Caco-2 (cell line): ENCODE data around the gene KLF7. TPM values are rescaled to one million over a fixed set of nuclear protein-coding genes. Genes with fewer than 3 reads are reported as not detected.

Experiments used
- BruUV-seq: library from RNA; stranded (reverse); fragments of 400-500 nt; replicated peaks from 2 replicates; lab custom pipeline; 2021; lab: Mats Ljungman, UMichigan
- CTCF ChIA-PET: fragments of 300-600 bp; sonication (Branson Sonifier 250); formaldehyde crosslinking; loops from one replicate; lab custom pipeline; 2022; ENCODE audit warnings: antibody characterized with exemption; lab: Charles Lee
- POLR2A ChIA-PET: fragments of 300-600 bp; sonication (Branson Sonifier 250); formaldehyde crosslinking; loops from one replicate; lab custom pipeline; 2022; ENCODE audit warnings: antibody characterized with exemption; lab: Charles Lee
- DNase-seq, 2 experiments: peaks; one replicate each; pipeline versions ENCODE4 v3.0.0 to v3.0.0-alpha.2; 2020 to 2022
- H3K27me3 ChIP-seq: replicated peaks from 2 replicates; pipeline ENCODE4 v1.6.0; 2011; ENCODE audit warnings: low read length; ENCODE audit not compliant: control insufficient read depth, insufficient read depth
- H3K36me3 ChIP-seq: 2 replicates; pipeline ENCODE4 v1.5.1; 2011; ENCODE audit warnings: low read length; ENCODE audit not compliant: control insufficient read depth, insufficient read depth
- H3K4me1 ChIP-seq: fragments of 250-450 bp; sonication (Bioruptor Pico); 2 replicates; pipeline ENCODE4 v1.5.1; 2020; ENCODE audit warnings: mild to moderate bottlenecking
- H3K4me3 ChIP-seq: 2 replicates; pipeline ENCODE4 v1.5.1; 2011; ENCODE audit warnings: low read depth, mild to moderate bottlenecking, control low read depth, low read length
- H3K9me3 ChIP-seq: fragments of 250-450 bp; sonication (Bioruptor Pico); 2 replicates; pipeline ENCODE4 v1.5.1; 2020; ENCODE audit warnings: mild to moderate bottlenecking, moderate library complexity
- H3K27ac Mint-ChIP-seq: one replicate; pipeline ENCODE4 v1.8.0; 2022; ENCODE audit warnings: mixed read lengths; ENCODE audit not compliant: unreplicated experiment
- H3K27me3 Mint-ChIP-seq: one replicate; pipeline ENCODE4 v1.8.0; 2022; ENCODE audit warnings: mixed read lengths; ENCODE audit not compliant: insufficient read depth, unreplicated experiment
- H3K36me3 Mint-ChIP-seq: one replicate; pipeline ENCODE4 v1.8.0; 2022; ENCODE audit warnings: mild to moderate bottlenecking, mixed read lengths; ENCODE audit not compliant: insufficient read depth, unreplicated experiment
- H3K4me1 Mint-ChIP-seq: one replicate; pipeline ENCODE4 v1.8.0; 2022; ENCODE audit warnings: low read depth, mixed read lengths; ENCODE audit not compliant: unreplicated experiment
- H3K4me3 Mint-ChIP-seq: one replicate; pipeline ENCODE4 v1.8.0; 2022; ENCODE audit warnings: mild to moderate bottlenecking, moderate library complexity, mixed read lengths; ENCODE audit not compliant: unreplicated experiment
- H3K9me3 Mint-ChIP-seq: one replicate; pipeline ENCODE4 v1.8.0; 2022; ENCODE audit warnings: mixed read lengths; ENCODE audit not compliant: unreplicated experiment
- intact Hi-C: fragments of 100-400 bp; cut with micrococcal nuclease; formaldehyde crosslinking; loops from one replicate; pipeline ENCODE4 v1.10.0; 2022; ENCODE audit not compliant: unreplicated experiment
- total RNA-seq: library from RNA; stranded (reverse); gene quantifications from 2 replicates; pipeline ENCODE4 v1.2.3, GENCODE V29; 2022
- TF ChIP-seq, protein P1 (sequence below), 2 experiments: fragments of 200-600 bp in 1 of 2; IDR thresholded peaks; 1 replicate in 1 of 2; 2 replicates in 1 of 2; pipeline versions ENCODE4 v1.5.1 to v1.8.0; 2011 to 2022; ENCODE audit warnings: antibody characterized with exemption in 1 of 2, control low read depth in 1 of 2, inconsistent platforms in 1 of 2, low read depth in 1 of 2, low read length in 1 of 2, mild to moderate bottlenecking in 1 of 2, moderate library complexity in 1 of 2; ENCODE audit not compliant: insufficient read depth in 1 of 2, severe bottlenecking in 1 of 2, unreplicated experiment in 1 of 2

The KLF7 gene
- total RNA-seq, 1 experiment from 2014 or later: 0.36 TPM

DNA sequence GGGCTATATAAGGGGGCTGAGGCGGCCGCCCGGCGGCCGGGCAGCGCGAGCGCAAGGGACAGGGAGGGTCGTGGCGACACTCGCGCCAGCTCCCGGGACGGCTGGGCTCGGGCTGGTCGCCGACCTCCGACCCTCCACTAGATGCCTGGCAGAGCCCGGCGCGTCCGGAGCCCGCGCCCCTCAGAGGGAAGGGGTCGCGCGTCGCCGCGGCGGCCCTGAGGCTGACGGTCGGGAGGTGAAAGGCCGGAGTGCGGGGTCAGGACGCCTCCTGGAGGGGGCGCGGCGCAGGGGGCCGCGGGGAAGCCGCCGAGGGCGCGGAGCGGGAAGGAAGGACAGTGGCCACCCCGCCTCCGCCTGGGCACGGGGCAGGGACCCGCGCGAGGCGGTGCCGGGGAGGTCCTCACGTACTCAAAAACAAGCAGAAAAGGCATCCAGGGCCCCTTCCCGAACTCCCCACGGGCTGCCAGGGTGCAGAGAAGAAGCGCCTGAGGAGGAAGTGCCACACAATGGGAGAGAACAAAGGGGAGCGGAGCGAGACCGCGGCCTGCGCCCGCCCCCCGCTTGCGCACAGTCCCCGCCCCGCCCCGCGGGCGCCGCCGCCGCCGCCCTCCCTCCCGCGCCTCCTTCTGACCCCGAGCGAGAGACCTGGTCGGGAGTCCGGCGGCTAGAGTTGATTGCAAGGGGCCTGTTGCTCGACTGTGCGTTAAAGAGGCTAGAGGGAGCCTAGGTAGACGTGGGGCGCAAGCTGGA, 776 bp upstream of the KLF7 start:
- Histone ChIP-seq H3K4me1 (peaks cover 10% of the 10 kb centered on the region; the same call in 1 of the 2 replicates), H3K36me3 (no peaks in the 10 kb centered on the region), H3K27me3 (peaks cover 9% of the 10 kb centered on the region), H3K4me3 (peak overlapping the region; percentile 39), H3K9me3 (no peaks in the 10 kb centered on the region)
- BruUV-seq: no TSS peak
- intact Hi-C loops: loop anchor here (5.0 kb wide), 1 partner anchor 311 kb away; no protein-coding TSS in a partner anchor
- no peaks in the 10 kb centered on the region for H3K9me3 Mint-ChIP-seq
- peak overlapping the region; percentile 90 for H3K4me3 Mint-ChIP-seq
- H3K4me1 Mint-ChIP-seq: peaks cover 9% of the 10 kb centered on the region
- CTCF ChIA-PET: interaction anchor here (1.1 kb wide), 1 partner anchor 307 kb away, joined by 3 read pairs; no protein-coding TSS in a partner anchor
- TF ChIP-seq, protein P1, sequence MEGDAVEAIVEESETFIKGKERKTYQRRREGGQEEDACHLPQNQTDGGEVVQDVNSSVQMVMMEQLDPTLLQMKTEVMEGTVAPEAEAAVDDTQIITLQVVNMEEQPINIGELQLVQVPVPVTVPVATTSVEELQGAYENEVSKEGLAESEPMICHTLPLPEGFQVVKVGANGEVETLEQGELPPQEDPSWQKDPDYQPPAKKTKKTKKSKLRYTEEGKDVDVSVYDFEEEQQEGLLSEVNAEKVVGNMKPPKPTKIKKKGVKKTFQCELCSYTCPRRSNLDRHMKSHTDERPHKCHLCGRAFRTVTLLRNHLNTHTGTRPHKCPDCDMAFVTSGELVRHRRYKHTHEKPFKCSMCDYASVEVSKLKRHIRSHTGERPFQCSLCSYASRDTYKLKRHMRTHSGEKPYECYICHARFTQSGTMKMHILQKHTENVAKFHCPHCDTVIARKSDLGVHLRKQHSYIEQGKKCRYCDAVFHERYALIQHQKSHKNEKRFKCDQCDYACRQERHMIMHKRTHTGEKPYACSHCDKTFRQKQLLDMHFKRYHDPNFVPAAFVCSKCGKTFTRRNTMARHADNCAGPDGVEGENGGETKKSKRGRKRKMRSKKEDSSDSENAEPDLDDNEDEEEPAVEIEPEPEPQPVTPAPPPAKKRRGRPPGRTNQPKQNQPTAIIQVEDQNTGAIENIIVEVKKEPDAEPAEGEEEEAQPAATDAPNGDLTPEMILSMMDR (IDR thresholded peaks at IDR 0.05; ENCODE audit: insufficient read depth in 1 of 2, low read depth in 1 of 2, low read length in 1 of 2, severe bottlenecking in 1 of 2, unreplicated experiment in 1 of 2): peak in 1 of 2 experiments; percentile 28
- H3K27ac Mint-ChIP-seq: peak overlapping the region; percentile 88
- peaks cover 13% of the 10 kb centered on the region for H3K36me3 Mint-ChIP-seq
- DNase-seq: peak; percentile 57 to 65
- H3K27me3 Mint-ChIP-seq: peaks cover 20% of the 10 kb centered on the region
- POLR2A ChIA-PET: interaction anchor here (0.6 to 1.0 kb wide), 4 partner anchors 10 to 407 kb away, joined by 3 to 8 read pairs (median 3); partner anchors contain the start of gene CREB1

DNA sequence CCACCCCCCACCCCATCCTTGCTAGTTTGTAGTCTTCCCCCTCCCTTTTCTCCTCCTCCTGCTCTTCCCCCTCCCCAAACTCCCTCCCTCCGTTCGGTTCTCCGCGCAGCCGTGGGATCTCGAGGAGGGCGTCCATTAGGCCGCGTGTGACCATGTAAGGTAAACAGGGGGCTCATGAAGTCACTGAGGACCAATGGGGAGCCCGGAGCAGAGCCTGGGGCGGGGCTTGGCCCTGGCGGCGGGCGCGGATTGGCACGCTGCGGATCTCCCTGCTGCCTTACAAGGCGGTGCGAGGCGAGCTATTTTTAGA, 246 bp upstream of the KLF7 start:
- no peaks in the 10 kb centered on the region for H3K9me3 ChIP-seq
- BruUV-seq: no TSS peak
- H3K4me1 Mint-ChIP-seq: peaks cover 9% of the 10 kb centered on the region
- intact Hi-C loops: loop anchor here (5.0 kb wide), 1 partner anchor 311 kb away; no protein-coding TSS in a partner anchor
- peaks cover 10% of the 10 kb centered on the region; the same call in 1 of the 2 replicates for H3K4me1 ChIP-seq
- H3K36me3 Mint-ChIP-seq: peaks cover 13% of the 10 kb centered on the region
- peaks cover 23% of the 10 kb centered on the region for H3K27me3 Mint-ChIP-seq
- peaks cover 10% of the 10 kb centered on the region for H3K27me3 ChIP-seq
- DNase-seq: peak; percentile 94 to 96
- H3K4me3 ChIP-seq: peak overlapping the region; percentile 39
- no peaks in the 10 kb centered on the region for H3K36me3 ChIP-seq
- H3K27ac Mint-ChIP-seq: peak overlapping the region; percentile 88
- peak overlapping the region; percentile 90 for H3K4me3 Mint-ChIP-seq
- TF ChIP-seq, protein P1 (IDR thresholded peaks at IDR 0.05; ENCODE audit: insufficient read depth in 1 of 2, low read depth in 1 of 2, low read length in 1 of 2, severe bottlenecking in 1 of 2, unreplicated experiment in 1 of 2): no peak
- no peaks in the 10 kb centered on the region for H3K9me3 Mint-ChIP-seq
- POLR2A ChIA-PET: interaction anchor here (0.6 to 1.0 kb wide), 3 partner anchors 9 to 406 kb away, joined by 3 read pairs; partner anchors contain the start of gene CREB1
- CTCF ChIA-PET: interaction anchor here (1.1 kb wide), 1 partner anchor 308 kb away, joined by 3 read pairs; no protein-coding TSS in a partner anchor

DNA sequence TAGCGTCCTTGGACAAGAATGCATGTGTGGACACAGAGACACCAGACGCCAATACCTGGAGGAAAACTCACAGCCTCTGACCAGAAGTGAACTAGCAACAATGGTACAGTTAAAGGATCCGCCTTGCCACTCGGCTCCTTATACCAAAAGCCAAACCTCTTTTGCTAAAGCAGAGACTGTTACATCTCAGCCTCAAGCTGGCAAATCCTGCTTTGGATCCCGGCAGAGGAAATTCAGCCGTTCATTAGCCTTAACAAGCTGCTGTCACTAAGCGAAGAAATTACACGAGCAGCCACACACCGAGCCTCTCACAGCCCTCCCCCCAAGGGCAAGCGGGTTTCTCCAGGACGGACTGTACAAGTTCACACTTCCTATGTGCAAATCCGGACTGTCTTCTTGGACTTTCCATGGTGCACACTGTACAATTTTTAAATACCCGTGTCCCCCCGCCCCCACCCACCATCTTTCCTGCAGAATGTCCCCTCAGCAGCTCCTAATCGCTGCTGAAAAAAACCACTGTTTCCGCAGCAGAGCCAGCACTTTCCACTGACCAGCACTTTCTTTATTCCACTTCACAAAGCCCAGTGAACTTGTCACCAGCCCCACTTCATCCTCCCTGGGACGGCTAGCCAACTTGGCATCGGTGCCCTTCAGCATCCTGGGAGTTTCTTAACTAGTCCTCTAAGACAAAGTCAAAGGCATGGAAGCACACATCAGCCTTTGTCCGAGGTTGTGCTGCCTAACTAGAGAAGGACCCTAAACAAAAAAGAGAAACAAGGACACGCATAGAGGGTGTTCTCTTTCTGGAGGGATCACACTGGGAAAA, 1.5 kb downstream of the KLF7 start:
- Mint-ChIP-seq H3K36me3 (peaks cover 13% of the 10 kb centered on the region), H3K27ac (no peak overlapping the region), H3K27me3 (peaks cover 14% of the 10 kb centered on the region), H3K9me3 (no peaks in the 10 kb centered on the region), H3K4me3 (peak overlapping the region; percentile 90), H3K4me1 (peaks cover 9% of the 10 kb centered on the region)
- DNase-seq: no peak
- no TSS peak for BruUV-seq
- Histone ChIP-seq H3K36me3 (no peaks in the 10 kb centered on the region), H3K4me3 (peak overlapping the region; percentile 11; the same call in 1 of the 2 replicates), H3K4me1 (peaks cover 10% of the 10 kb centered on the region; the same call in 1 of the 2 replicates), H3K27me3 (peaks cover 10% of the 10 kb centered on the region), H3K9me3 (no peaks in the 10 kb centered on the region)
- CTCF ChIA-PET: no interaction called here
- intact Hi-C loops: no loop called here
- POLR2A ChIA-PET: no interaction called here
- TF ChIP-seq, protein P1 (IDR thresholded peaks at IDR 0.05; ENCODE audit: insufficient read depth in 1 of 2, low read depth in 1 of 2, low read length in 1 of 2, severe bottlenecking in 1 of 2, unreplicated experiment in 1 of 2): no peak
